ENCODE results near the gene HNRNPC. TPM values are rescaled to one million over a fixed set of nuclear protein-coding genes. Genes with fewer than 3 reads are reported as not detected.

The HNRNPC gene
- total RNA-seq, 1 experiment from 2014 or later, result 843 TPM

- ATAC-seq (peak; percentile 17; the same call in 1 of the 2 replicates), DNase-seq (ENCODE audit: low read depth, low spot score) (no peak)
- intact Hi-C loops (cut with micrococcal nuclease), result no loop called here
- no peaks in the 10 kb centered on the region for H3K27me3 ChIP-seq (ENCODE audit: insufficient read depth, low read length)
- ChIA-PET POLR2A (no interaction called here), CTCF (interaction anchor here (1.7 kb wide), 1 partner anchor 189 kb away, joined by 3 read pairs; no protein-coding TSS in a partner anchor), RAD21 (ENCODE audit: low non-redundant PET in 1 of 2, low total read pairs in 2 of 2, uncharacterized antibody in 2 of 2, unreplicated experiment in 2 of 2) (no interaction called here)
- TF ChIP-seq CEBPB (IDR thresholded peaks at IDR 0.05; ENCODE audit: low read depth), result no peak
- TF ChIP-seq POLR2AphosphoS5 (IDR thresholded peaks at IDR 0.05; ENCODE audit: low read depth, low read length), result peak; percentile 36; the same call in 1 of the 2 replicates
- no TSS peak for BruUV-seq (replicated peaks)
- H2AFZ ChIP-seq (ENCODE audit: low read depth, low read length, poor library complexity, severe bottlenecking), result no peak overlapping the region
- H3K4me2 ChIP-seq (ENCODE audit: low read length), result no peak overlapping the region
- H3K9me3 ChIP-seq (ENCODE audit: control insufficient read depth in 1 of 2, insufficient read depth in 1 of 2, low read depth in 1 of 2, low read length in 2 of 2), result no peaks in the 10 kb centered on the region
- peaks cover 24% of the 10 kb centered on the region for H3K79me2 ChIP-seq (ENCODE audit: insufficient read depth, low read length)
- H4K20me1 ChIP-seq (ENCODE audit: insufficient read depth), result peaks cover 56% of the 10 kb centered on the region
- H3K9me2 ChIP-seq (ENCODE audit: insufficient read depth), result no peaks in the 10 kb centered on the region
- H3K4me3 ChIP-seq (replicated peaks in 1 of 2; ENCODE audit: low read depth in 1 of 2, low read length in 2 of 2), result no peak overlapping the region
- H3K36me3 ChIP-seq (ENCODE audit: control insufficient read depth in 1 of 2, insufficient read depth in 2 of 2, low read length in 2 of 2), result peaks cover 30 to 45% of the 10 kb centered on the region in 2 experiments
- H3K4me1 ChIP-seq (ENCODE audit: control insufficient read depth in 1 of 2, insufficient read depth in 2 of 2, low read length in 2 of 2), result no peaks in the 10 kb centered on the region
- H3K27ac ChIP-seq (ENCODE audit: low read depth, low read length), result no peak overlapping the region
- no peak overlapping the region for H3K9ac ChIP-seq (ENCODE audit: low read length)
Measured at GRCh38 chr14:21203470-21204166, 65.6 kb downstream of the HNRNPC start.

- Histone ChIP-seq H3K4me1 (ENCODE audit: control insufficient read depth in 1 of 2, insufficient read depth in 2 of 2, low read length in 2 of 2) (no peaks in the 10 kb centered on the region), H3K4me3 (replicated peaks in 1 of 2; ENCODE audit: low read depth in 1 of 2, low read length in 2 of 2) (no peak overlapping the region), H4K20me1 (ENCODE audit: insufficient read depth) (peaks cover 47% of the 10 kb centered on the region), H2AFZ (ENCODE audit: low read depth, low read length, poor library complexity, severe bottlenecking) (no peak overlapping the region), H3K36me3 (ENCODE audit: control insufficient read depth in 1 of 2, insufficient read depth in 2 of 2, low read length in 2 of 2) (peaks cover 21 to 36% of the 10 kb centered on the region in 2 experiments), H3K9me2 (ENCODE audit: insufficient read depth) (no peaks in the 10 kb centered on the region), H3K9me3 (ENCODE audit: control insufficient read depth in 1 of 2, insufficient read depth in 1 of 2, low read depth in 1 of 2, low read length in 2 of 2) (no peaks in the 10 kb centered on the region), H3K27ac (ENCODE audit: low read depth, low read length) (no peak overlapping the region), H3K27me3 (ENCODE audit: insufficient read depth, low read length) (no peaks in the 10 kb centered on the region), H3K79me2 (ENCODE audit: insufficient read depth, low read length) (peaks cover 16% of the 10 kb centered on the region), H3K4me2 (ENCODE audit: low read length) (no peak overlapping the region), H3K9ac (ENCODE audit: low read length) (no peak overlapping the region)
- ChIA-PET RAD21 (ENCODE audit: low non-redundant PET in 1 of 2, low total read pairs in 2 of 2, uncharacterized antibody in 2 of 2, unreplicated experiment in 2 of 2) (no interaction called here), CTCF (interaction anchor here (1.7 kb wide), 1 partner anchor 188 kb away, joined by 3 read pairs; no protein-coding TSS in a partner anchor), POLR2A (no interaction called here)
- DNase-seq (ENCODE audit: low read depth, low spot score) (no peak), ATAC-seq (no peak)
- intact Hi-C loops (cut with micrococcal nuclease), result no loop called here
- BruUV-seq (replicated peaks), result no TSS peak
- no peak for TF ChIP-seq CEBPB (IDR thresholded peaks at IDR 0.05; ENCODE audit: low read depth)
- no peak for TF ChIP-seq EZH2phosphoT487 (IDR thresholded peaks at IDR 0.05; ENCODE audit: borderline replicate concordance)
- TF ChIP-seq POLR2AphosphoS5 (IDR thresholded peaks at IDR 0.05; ENCODE audit: low read depth, low read length), result no peak
- no peak for TF ChIP-seq EZH2 (IDR thresholded peaks at IDR 0.05)
- TF ChIP-seq TCF7L2 (IDR thresholded peaks at IDR 0.05; ENCODE audit: borderline replicate concordance, extremely low read depth, insufficient read depth, insufficient read length), result no peak
- TF ChIP-seq SRF (IDR thresholded peaks at IDR 0.05; ENCODE audit: low read depth), result no peak
- TF ChIP-seq SP1 (IDR thresholded peaks at IDR 0.05; ENCODE audit: low read depth), result no peak
- no peak for TF ChIP-seq ZFX (IDR thresholded peaks at IDR 0.05)
- TF ChIP-seq REST (IDR thresholded peaks at IDR 0.05; ENCODE audit: low read depth), result no peak
- TF ChIP-seq SIN3A (IDR thresholded peaks at IDR 0.05; ENCODE audit: low read depth), result no peak
- no peak for TF ChIP-seq RAD21 (IDR thresholded peaks at IDR 0.05; ENCODE audit: low read depth)
- no peak for TF ChIP-seq JUND (IDR thresholded peaks at IDR 0.05)
- no peak for TF ChIP-seq CTCF (IDR thresholded peaks at IDR 0.05 in 2 of 3, conservative IDR thresholded peaks at IDR 0.05 in 1 of 3; ENCODE audit: borderline replicate concordance in 1 of 3, insufficient read depth in 1 of 3, low read depth in 2 of 3, low read length in 2 of 3)
Measured at GRCh38 chr14:21202463-21203358, 66.5 kb downstream of the HNRNPC start.

Measured in HCT116 (cell line).